Muscle of leg (tissue), 11 donors: ENCODE data around the gene BNC2. TPM values are rescaled to one million over a fixed set of nuclear protein-coding genes. Genes with fewer than 3 reads are reported as not detected.
A peak's percentile ranks its signal among the peaks of the same experiment; 100 is the strongest.

Experiments used
- DNase-seq: peaks from one replicate; pipeline ENCODE4 v3.0.0; 2013
- H3K27ac ChIP-seq: one replicate; pipeline ENCODE4 v1.5.1; 2013; ENCODE audit warnings: mild to moderate bottlenecking, low read length, control low read depth
- H3K27me3 ChIP-seq: one replicate; pipeline ENCODE4 v1.6.1; 2013; ENCODE audit warnings: low read length; ENCODE audit not compliant: control insufficient read depth, insufficient read depth
- H3K36me3 ChIP-seq: one replicate; pipeline ENCODE4 v1.6.1; 2013; ENCODE audit warnings: low read length; ENCODE audit not compliant: control insufficient read depth, insufficient read depth
- H3K4me1 ChIP-seq: one replicate; pipeline ENCODE4 v1.6.1; 2013; ENCODE audit warnings: low read length; ENCODE audit not compliant: control insufficient read depth, insufficient read depth
- H3K4me3 ChIP-seq: one replicate; pipeline ENCODE4 v1.5.1; 2013; ENCODE audit warnings: low read length, control low read depth
- H3K9me3 ChIP-seq: replicated peaks from 2 replicates; pipeline ENCODE4 v1.6.1; 2013; ENCODE audit warnings: low read depth, low read length; ENCODE audit not compliant: control insufficient read depth
- WGBS: methylation state at CpG from one replicate; pipeline ENCODE4 v1.1.5; 2013; ENCODE audit warnings: missing lambda C conversion rate; ENCODE audit not compliant: insufficient coverage; 5-methylcytosine and 5-hydroxymethylcytosine counted together
- polyA plus RNA-seq, 8 donors: library from polyadenylated mRNA; unstranded; fragments of 120-200 nt; gene quantifications; one replicate each; pipeline versions ENCODE4 v1.2.1 to v1.2.3, GENCODE V29; 2013; ENCODE audit warnings: inconsistent platforms in 1 of 8, low replicate concordance in 1 of 8; ENCODE audit not compliant: insufficient read length in 8 of 8, insufficient read depth in 1 of 8
- total RNA-seq: library from RNA; stranded (reverse); fragments of 120-200 nt; gene quantifications from one replicate; pipeline ENCODE4 v1.2.4, GENCODE V29; 2013

Gene BNC2
- total and polyA plus RNA-seq, 9 donors, result 4.7 to 24.0 (median 7.6) TPM

GRCh38 chr9:16563446-16563845, 307.0 kb downstream of the BNC2 start:
- H3K4me1 ChIP-seq, result no peaks in the 10 kb centered on the region
- no CpG with 5 or more reads among the region's 2 CpGs for WGBS
- no peaks in the 10 kb centered on the region for H3K9me3 ChIP-seq
- no peak overlapping the region for H3K27ac ChIP-seq
- no peaks in the 10 kb centered on the region for H3K27me3 ChIP-seq
- no peak overlapping the region for H3K4me3 ChIP-seq
- H3K36me3 ChIP-seq, result no peaks in the 10 kb centered on the region
- no peak for DNase-seq

DNA sequence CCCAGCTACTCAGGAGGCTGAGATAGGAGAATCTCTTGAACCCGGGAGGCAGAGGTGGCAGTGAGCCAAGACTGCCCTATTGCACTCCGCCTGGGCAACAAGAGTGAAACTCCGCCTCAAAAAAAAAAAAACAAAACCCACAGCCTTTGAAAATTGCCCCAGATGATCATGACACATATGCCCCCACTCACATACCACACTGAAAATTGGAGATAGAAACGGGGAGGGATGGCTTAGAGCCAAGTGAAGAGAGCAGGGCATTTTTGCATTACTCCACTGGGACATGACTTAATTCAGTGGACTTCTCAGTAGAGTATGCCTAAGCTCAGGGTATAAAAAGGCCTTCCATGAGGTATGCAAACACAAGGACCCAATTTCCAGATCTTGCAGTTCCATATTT, 309.3 kb downstream of the BNC2 start:
- no peak overlapping the region for H3K4me3 ChIP-seq
- no peaks in the 10 kb centered on the region for H3K36me3 ChIP-seq
- no peak overlapping the region for H3K27ac ChIP-seq
- no peaks in the 10 kb centered on the region for H3K4me1 ChIP-seq
- no peak for DNase-seq
- WGBS, result no CpG with 5 or more reads among the region's 4 CpGs
- H3K27me3 ChIP-seq, result no peaks in the 10 kb centered on the region
- H3K9me3 ChIP-seq, result no peaks in the 10 kb centered on the region

DNA sequence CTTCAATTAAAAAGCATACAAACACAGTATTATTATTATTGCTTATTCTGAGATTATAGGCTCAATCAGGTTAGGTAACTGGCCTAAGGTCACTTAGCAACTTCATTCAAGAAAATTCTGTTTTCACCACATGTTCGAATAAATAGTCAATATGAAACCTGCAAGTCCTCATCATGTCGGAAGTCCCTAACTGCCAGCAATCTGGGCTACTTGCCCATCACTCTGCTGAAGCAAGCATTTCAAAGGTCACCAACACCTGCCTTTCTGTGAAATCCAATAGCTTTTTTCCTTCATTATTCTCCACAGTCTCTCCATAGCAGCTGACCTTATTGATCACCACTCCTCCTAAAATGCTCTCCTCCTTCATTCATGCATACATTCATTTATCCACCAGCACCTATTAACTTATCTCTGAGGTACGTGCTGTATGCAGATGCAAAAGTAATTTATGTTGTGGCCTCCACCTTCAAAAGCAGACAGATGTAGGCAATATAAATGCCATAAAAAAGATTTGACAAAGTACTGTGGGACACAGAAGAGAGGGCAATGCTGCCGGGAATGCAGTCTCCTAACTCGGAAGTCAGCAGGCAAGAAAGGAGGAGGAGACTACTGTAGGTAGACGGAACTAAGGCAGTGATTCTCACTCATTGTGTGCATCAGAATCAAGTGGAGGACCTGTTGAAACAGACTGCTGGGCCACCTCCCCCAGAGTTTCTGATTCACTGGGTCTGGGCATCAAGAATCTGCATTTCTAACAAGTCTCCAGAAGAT, 310.9 kb downstream of the BNC2 start:
- Histone ChIP-seq H3K27me3 (no peaks in the 10 kb centered on the region), H3K4me1 (no peaks in the 10 kb centered on the region), H3K36me3 (no peaks in the 10 kb centered on the region), H3K27ac (no peak overlapping the region), H3K9me3 (no peaks in the 10 kb centered on the region), H3K4me3 (no peak overlapping the region)
- DNase-seq, result no peak
- 65% methylated on average over 5 of the region's 6 CpGs for WGBS

DNA sequence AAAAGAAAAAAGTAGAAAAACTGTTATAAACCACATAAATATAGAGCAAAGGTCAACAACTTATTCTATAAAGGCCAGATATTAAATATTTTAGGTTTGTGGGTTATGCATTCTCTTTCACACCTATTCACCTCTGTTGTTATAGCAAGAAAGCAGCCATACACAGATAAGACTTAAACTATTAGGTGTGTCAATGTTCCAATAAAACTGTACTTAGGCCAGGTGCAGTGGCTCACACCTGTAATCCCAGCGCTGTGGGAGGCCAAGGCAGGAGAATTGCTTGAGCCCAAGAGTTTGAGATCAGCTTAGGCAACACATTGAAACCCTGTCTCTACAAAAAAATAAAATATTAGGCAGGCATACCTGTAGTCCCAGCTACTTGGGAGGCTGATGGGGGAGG, 314.7 kb downstream of the BNC2 start:
- no peaks in the 10 kb centered on the region for H3K9me3 ChIP-seq
- H3K4me1 ChIP-seq, result no peaks in the 10 kb centered on the region
- no peak overlapping the region for H3K4me3 ChIP-seq
- DNase-seq, result no peak
- H3K36me3 ChIP-seq, result peaks cover 8% of the 10 kb centered on the region
- WGBS, result no CpG with 5 or more reads among the region's 1 CpG
- no peaks in the 10 kb centered on the region for H3K27me3 ChIP-seq
- no peak overlapping the region for H3K27ac ChIP-seq

DNA sequence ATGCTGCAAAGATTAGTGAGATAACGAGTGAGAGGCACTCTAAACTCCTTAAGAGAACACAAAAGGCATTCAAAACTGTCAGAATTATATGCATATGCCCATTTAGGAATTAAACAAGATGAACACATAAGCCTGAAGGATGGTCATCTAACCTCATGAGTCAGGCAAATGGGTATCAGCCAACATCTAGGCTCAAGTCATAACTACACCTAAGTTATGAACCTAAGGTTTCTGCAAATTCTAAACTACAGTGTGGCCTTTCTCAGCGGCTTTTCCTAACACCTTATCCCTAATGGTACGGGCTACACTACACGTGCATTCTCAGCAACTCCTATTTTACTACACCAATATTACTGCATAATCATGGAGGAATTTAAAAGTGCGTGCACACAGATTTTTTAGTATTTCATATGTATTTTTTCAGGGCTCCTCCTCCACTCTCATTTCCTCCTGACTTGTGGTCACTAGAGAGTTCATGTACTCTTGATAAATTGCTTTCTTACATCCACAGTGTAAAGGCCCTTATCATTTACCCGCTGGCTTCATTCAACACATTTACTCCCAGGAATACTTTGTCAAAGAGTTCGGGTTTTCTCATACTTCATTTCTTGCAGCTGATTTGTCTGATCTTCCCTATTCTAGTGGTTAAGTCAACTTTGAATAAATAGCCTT, 316.5 kb downstream of the BNC2 start:
- Histone ChIP-seq H3K4me1 (no peaks in the 10 kb centered on the region), H3K4me3 (no peak overlapping the region), H3K27ac (no peak overlapping the region), H3K9me3 (no peaks in the 10 kb centered on the region), H3K27me3 (no peaks in the 10 kb centered on the region), H3K36me3 (peaks cover 8% of the 10 kb centered on the region)
- WGBS, result 76% methylated on average over 3 of the region's 7 CpGs
- no peak for DNase-seq

- H3K4me1 ChIP-seq, result no peaks in the 10 kb centered on the region
- H3K9me3 ChIP-seq, result no peaks in the 10 kb centered on the region
- 79% methylated on average over 15 of the region's 15 CpGs for WGBS
- no peak overlapping the region for H3K27ac ChIP-seq
- no peak for DNase-seq
- H3K4me3 ChIP-seq, result no peak overlapping the region
- H3K27me3 ChIP-seq, result no peaks in the 10 kb centered on the region
- peaks cover 11% of the 10 kb centered on the region for H3K36me3 ChIP-seq
Measured at GRCh38 chr9:16552252-16552651, 318.2 kb downstream of the BNC2 start.

DNA sequence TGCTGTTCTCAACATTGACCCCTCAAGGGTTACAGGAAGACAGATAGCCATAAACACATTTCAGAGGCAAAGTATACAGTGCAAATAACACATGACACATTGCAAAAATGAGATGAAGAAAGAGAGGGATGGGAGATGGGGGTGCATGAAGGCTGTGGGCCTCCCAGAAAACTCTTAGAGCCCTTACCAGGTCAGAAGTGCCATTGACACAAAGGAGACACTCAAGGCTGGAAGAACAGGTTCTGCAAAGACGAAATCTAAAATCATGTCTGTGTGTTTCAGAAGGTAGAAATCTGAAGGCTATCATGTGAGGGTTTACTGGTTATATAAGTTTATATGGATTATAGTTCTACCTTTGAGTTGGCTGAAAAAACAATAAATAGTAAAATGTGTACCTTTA, 318.8 kb downstream of the BNC2 start:
- Histone ChIP-seq H3K4me3 (no peak overlapping the region), H3K36me3 (peaks cover 11% of the 10 kb centered on the region), H3K9me3 (no peaks in the 10 kb centered on the region), H3K27me3 (no peaks in the 10 kb centered on the region), H3K4me1 (no peaks in the 10 kb centered on the region), H3K27ac (no peak overlapping the region)
- WGBS, result 100% methylated on average over 1 of the region's 1 CpG
- no peak for DNase-seq

DNA sequence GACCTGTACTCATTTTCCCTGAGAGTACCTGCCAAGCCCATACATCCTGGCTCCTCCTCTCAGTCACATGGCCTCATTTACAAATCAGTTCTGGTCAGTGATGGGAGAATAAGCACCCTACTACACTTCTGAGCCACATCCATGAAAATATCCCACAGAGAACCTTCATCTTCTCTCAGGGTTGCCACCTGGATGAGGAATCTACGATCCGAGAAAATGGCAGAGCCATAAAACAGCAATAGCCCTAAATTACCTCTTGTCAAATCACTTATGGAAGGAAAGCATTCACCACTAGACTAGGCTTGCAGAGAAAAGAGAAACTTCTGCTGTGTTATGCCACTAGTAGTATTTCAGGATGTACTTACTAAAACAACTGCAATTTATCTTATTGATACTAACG, 324.8 kb downstream of the BNC2 start:
- H3K9me3 ChIP-seq, result no peaks in the 10 kb centered on the region
- H3K36me3 ChIP-seq, result peaks cover 4% of the 10 kb centered on the region
- no peak overlapping the region for H3K4me3 ChIP-seq
- no peak overlapping the region for H3K27ac ChIP-seq
- peaks cover 6% of the 10 kb centered on the region for H3K4me1 ChIP-seq
- H3K27me3 ChIP-seq, result no peaks in the 10 kb centered on the region
- DNase-seq, result no peak
- WGBS, result no CpG with 5 or more reads among the region's 3 CpGs

- DNase-seq, result no peak
- Histone ChIP-seq H3K4me1 (peaks cover 7% of the 10 kb centered on the region), H3K4me3 (no peak overlapping the region), H3K9me3 (no peaks in the 10 kb centered on the region), H3K27me3 (no peaks in the 10 kb centered on the region), H3K27ac (no peak overlapping the region), H3K36me3 (peaks cover 4% of the 10 kb centered on the region)
- WGBS, result no CpG with 5 or more reads among the region's 1 CpG
Measured at GRCh38 chr9:16544842-16545241, 325.6 kb downstream of the BNC2 start.

DNA sequence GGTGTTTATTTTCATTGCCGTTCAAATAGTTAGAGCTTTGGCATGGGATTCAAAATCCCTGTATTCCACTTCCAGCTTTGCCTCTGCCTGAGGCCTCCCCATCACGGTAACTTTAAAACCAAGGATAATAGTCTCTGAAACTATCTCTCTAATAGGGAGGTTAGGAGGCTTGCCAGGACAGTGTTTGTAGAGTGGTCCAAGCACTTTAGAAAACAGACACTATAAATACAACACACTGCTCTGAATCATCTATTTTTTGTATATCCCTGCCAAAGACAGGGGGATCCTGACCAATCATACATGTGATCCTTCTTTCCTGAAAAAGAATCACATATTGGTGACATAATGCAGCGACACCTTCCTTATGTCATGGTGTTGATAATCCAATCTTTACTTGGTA, 326.8 kb downstream of the BNC2 start:
- peaks cover 7% of the 10 kb centered on the region for H3K4me1 ChIP-seq
- no peaks in the 10 kb centered on the region for H3K27me3 ChIP-seq
- peak; percentile 71 for DNase-seq
- H3K27ac ChIP-seq, result no peak overlapping the region
- H3K9me3 ChIP-seq, result no peaks in the 10 kb centered on the region
- WGBS, result no CpG with 5 or more reads among the region's 3 CpGs
- no peak overlapping the region for H3K4me3 ChIP-seq
- peaks cover 4% of the 10 kb centered on the region for H3K36me3 ChIP-seq
